Omental fat pad (tissue), 4 donors: ENCODE results near the gene FAT1. TPM values are rescaled to one million over a fixed set of nuclear protein-coding genes. Genes with fewer than 3 reads are reported as not detected.
"Not testable (repeated sequence)": the region's sequence is repeated elsewhere in the genome, so short reads cannot be mapped to it uniquely, and the experiment has no call there.

ENCODE experiments used
- ATAC-seq: fragments of 150-250 bp; one replicate; pipeline ENCODE4 v1.9.1; 2016; ENCODE audit warnings: mild to moderate bottlenecking, moderate library complexity; ENCODE audit not compliant: low FRiP score
- DNase-seq: peaks from one replicate; pipeline ENCODE4 v3.0.0-alpha.2; 2019; ENCODE audit warnings: low spot score
- CTCF ChIP-seq, 3 donors: fragments of 450-650 bp; IDR thresholded peaks; one replicate each; pipeline ENCODE4 v1.5.1; 2016 to 2017; ENCODE audit warnings: antibody characterized with exemption in 3 of 3, mild to moderate bottlenecking in 3 of 3, moderate library complexity in 2 of 3
- total RNA-seq, 4 donors: library from RNA; depleted of rRNA; stranded (reverse); fragments of >200 nt; gene quantifications; one replicate each; pipeline ENCODE4 v1.1.0, GENCODE V29; 2016

Gene FAT1
- total RNA-seq, 4 donors from 2014 or later = 35.3 to 90.8 (median 69.9) TPM

GRCh38 chr4:186758929-186759682 lies 35.5 kb upstream of the FAT1 start:
- TF ChIP-seq CTCF (IDR thresholded peaks at IDR 0.05) = no peak
- ATAC-seq = no peak
- no peak for DNase-seq

DNA sequence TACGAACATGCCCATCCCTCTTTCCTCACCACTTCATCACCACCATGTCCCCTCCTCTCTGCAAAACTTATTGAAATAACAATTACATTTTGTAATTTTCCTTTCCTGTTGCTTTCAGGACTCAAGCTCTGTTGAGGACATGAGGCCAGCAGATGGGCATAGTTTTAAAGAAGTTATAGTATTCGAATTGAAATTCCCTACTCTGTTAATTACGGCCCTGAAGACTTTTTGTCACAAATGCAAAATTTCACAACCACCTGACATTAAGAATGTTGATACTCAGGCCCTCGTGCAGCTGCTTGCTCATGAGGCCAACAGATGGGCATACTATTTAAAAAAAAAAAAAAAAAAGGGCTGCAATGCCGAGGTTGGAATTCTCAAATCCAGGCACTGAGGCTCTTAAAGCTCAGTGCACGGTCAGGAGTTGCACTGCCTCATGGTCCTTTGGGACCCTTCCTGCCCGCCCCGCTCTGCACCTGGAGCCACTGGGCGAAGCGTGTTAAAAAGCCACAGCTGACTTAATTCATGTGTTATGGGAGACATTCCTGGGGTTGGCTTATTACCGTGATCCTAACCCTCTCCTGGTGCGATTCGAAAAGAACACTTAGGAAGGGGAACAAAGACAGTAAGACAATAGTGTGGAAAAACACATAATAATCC lies 34.2 kb upstream of the FAT1 start:
- no peak for DNase-seq
- TF ChIP-seq CTCF (IDR thresholded peaks at IDR 0.05) = no peak
- ATAC-seq = no peak

DNA sequence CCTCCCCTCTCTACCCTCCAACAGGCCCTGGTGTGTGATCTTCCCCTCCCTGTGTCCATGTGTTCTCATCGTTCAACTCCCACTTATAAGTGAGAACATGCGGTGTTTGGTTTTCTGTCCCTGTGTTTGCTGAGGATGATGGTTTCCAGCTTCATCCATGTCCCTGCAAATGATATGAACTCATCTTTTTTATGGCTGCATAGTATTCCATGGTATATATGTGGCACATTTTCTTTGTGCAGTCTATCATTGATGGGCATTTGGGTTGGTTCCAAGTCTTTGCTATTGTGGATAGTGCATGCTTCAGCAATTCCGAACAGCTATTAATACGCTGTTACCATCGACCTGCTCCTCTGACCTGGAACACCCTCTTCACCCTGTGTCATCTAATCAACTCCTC lies 32.9 kb upstream of the FAT1 start:
- ATAC-seq = not testable (repeated sequence)

DNA sequence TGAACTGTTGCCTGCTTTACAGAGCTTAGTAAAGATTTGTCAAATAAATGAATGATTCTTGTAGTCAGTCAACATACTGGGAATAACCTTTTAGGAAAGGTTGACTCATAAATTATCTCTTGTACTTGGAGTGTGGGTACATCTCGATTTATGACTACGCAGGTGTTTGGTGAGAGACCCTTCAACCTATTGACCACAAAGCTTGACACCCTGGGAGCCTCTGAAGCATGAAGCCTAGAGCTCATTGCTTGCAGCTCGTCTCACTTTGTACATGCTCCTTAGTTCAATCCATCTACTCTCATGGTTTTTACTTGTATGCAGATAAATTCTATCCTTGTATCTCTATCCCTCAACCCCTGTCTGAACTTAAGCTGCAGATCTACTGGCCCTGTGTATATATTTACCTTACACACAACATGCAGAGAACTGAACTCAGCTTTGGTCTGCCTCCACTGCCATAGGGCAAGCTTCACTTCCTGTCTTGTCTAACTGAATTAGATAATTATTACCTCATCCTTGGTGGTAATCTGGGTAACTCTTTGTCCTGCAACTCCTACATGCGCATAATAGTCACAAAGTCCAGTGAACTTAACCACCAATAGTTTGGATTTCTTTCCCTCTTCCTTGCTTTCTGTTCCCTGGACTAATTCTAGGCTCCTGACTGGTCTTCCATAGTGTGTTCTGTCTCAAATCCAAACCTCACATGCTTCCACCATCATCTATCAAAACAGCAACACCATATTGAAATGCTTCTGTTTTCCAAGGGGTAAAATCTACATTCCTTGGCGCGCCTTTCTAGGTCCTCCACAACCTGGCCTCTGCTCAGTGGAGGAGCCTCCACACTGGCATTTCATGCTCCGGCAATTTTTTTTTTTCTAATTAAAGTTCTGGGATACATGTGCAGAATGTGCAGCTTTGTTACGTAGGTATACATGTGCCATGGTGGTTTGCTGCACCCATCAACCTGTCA lies 32.2 kb upstream of the FAT1 start:
- DNase-seq = no peak
- no peak for TF ChIP-seq CTCF (IDR thresholded peaks at IDR 0.05)

More for the DNA sequence above, 32.9 kb upstream of the FAT1 start:
- not testable (repeated sequence) for DNase-seq

DNA sequence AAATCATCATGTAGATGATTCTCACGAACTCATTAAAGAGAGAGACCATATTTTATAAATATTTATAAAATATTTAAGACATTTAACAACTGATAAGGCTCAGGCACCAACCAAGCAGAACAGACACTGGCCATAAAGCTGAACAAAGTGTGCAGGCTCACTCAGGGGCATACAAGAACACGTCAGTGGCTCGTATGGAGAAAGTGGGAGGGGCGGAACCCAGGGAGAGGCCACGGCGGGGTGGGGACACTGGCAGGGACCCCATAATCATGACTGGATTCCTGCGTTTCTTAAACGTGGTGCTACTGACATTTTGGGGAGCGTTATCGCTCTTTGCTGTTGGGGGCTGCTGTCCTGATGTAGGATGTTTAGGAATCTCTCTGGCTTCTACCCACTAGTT lies 31.3 kb upstream of the FAT1 start:
- DNase-seq (no peak), ATAC-seq (no peak)
- TF ChIP-seq CTCF (IDR thresholded peaks at IDR 0.05) = no peak

More for the DNA sequence above, 32.2 kb upstream of the FAT1 start:
- no peak for ATAC-seq

DNA sequence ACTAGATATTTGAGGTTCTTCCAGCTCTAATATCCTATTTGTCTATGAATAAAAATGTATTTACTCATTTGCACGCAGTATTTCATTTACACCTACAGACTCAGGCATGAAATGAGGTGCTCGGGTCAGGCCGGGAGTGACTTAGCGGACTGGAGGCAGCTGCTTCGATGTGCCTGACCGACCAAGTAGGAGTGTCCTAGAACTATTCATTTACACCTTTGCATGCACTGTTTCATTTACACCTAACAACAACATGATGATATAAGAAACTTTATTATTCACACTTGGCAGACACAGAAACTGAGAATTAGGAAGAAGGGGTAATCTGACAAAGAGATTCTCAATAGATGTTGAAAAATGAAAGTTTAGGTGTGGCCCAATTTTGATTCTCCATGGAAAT lies 28.7 kb upstream of the FAT1 start:
- no peak for TF ChIP-seq CTCF (IDR thresholded peaks at IDR 0.05)
- DNase-seq (no peak), ATAC-seq (no peak)
